IPS-18c (cell line): ENCODE data around the gene MPPE1.
"Not testable (repeated sequence)": the region's sequence is repeated elsewhere in the genome, so short reads cannot be mapped to it uniquely, and the experiment has no call there.

ENCODE experiments used
- H3K4me3 ChIP-seq: 2 replicates; pipeline ENCODE4 v1.7.0; 2013; ENCODE audit warnings: low read depth, mild to moderate bottlenecking, low read length, moderate library complexity; ENCODE audit not compliant: insufficient read depth
- H3K9me3 ChIP-seq: one replicate; pipeline ENCODE4 v1.6.1; 2013; ENCODE audit warnings: mild to moderate bottlenecking, low read length, moderate library complexity; ENCODE audit not compliant: control insufficient read depth, insufficient read depth

The MPPE1 gene

DNA sequence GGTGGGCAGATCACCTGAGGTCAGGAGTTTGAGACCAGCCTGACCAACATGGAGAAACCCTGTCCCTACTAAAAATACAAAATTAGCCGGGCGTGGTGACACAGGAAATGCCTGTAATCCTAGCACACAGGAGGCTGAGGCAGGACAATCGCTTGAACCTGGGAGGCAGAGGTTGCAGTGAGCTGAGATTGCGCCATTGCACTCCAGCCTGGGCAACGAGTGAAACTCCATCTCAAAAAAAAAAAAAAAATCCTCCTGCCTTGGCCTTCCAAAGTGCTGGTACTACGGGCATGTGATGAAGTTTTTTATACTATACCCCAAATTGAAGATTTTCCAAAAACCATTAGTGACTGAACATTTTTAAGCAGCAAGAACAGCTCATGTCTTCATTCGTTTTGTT is 15.7 kb downstream of the MPPE1 start:
- not testable (repeated sequence) for H3K9me3 ChIP-seq, H3K4me3 ChIP-seq

DNA sequence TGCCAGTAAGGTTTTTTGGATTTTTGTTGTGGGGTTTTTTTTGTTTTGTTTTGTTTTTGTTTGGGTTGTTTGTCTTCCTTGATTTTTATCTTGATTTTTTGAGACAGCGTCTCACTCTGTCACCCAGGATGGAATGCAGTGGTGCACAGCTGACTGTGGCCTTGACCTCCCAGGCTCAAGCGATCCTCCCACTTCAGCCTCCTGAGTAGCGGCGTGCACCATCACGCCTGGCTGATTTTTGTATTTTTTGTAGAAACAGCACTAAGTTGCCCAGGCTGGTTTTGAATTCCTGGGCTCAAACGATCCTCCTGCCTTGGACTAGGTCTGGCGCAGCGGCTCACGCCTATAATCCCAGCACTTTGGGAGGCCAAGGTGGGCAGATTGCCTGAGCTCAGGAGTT is 16.4 kb downstream of the MPPE1 start:
- H3K4me3 ChIP-seq, result no peak overlapping the region
- no peaks in the 10 kb centered on the region for H3K9me3 ChIP-seq

GRCh38 chr18:11889284-11889683 is 18.8 kb downstream of the MPPE1 start:
- H3K9me3 ChIP-seq, result no peaks in the 10 kb centered on the region

GRCh38 chr18:11888726-11889125 is 19.4 kb downstream of the MPPE1 start:
- Histone ChIP-seq H3K9me3 (no peaks in the 10 kb centered on the region), H3K4me3 (no peak overlapping the region)

More at GRCh38 chr18:11889284-11889683, 18.8 kb downstream of the MPPE1 start:
- H3K4me3 ChIP-seq, result no peak overlapping the region

DNA sequence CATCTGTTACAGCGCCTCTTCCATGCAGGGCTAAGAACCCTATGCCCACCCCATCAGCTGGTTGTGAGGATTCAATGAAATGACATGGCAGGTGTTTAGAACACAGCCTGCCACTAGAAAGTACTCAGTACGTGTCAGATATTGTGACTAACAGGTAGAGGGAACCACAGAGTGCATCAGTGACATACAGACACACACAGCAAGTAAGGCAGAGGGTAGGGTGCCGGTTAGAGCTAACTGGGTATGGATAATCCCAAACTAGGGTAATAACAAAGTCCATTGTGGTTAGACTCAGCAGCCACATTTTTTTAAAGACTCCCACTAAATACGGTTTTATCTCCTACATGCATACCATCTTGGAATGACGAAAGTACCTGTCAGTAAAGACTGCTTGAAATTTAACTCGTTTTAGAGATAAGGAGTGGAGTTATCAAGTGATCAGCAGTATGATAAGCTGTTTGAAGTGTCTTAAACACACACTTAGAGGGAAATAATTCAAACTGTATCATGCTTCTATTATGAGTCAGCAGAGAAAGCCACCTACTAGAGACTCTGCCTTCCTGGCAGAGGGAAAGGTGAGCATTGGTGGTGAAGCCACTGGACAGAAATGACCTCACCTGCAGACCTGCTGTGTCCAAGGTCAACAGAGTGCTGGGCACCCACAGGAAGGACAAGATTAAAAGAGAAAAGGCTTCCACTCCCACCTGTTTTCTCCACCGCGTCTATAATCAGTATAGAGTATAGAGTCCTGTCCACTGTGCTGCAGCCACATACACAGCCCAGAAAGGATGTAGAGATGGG is 20.6 kb downstream of the MPPE1 start:
- H3K4me3 ChIP-seq, result no peak overlapping the region

DNA sequence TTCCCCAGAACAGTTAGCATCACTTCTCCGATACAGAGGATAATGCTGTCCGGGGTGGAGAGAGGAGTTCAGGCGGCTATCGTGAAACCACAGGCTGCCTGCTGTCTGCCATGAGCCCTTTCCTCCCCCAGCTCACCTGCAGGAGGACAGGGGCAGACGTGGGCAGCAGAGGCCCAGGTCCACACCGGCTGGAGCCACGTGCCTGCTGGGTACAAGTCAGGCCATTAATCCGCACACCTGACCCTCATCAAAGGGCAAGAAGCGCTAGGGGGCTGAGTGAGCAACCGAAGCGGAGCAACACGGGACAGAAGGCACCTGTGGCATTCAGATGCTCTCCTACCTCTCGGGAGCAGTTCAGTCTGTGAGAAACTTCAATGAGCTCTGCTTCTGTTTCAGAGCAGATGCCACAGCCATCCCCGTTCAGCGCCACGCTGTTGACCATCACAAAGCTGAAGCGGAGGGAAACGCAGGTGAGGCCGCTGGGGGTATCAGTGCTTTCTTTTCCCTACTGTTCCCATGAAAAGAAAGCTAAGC is 21.5 kb downstream of the MPPE1 start:
- H3K4me3 ChIP-seq, result no peak overlapping the region
- H3K9me3 ChIP-seq, result no peaks in the 10 kb centered on the region

More for the DNA sequence above, 20.6 kb downstream of the MPPE1 start:
- no peaks in the 10 kb centered on the region for H3K9me3 ChIP-seq

GRCh38 chr18:11885278-11885947 is 22.7 kb downstream of the MPPE1 start:
- Histone ChIP-seq H3K9me3 (no peaks in the 10 kb centered on the region), H3K4me3 (no peak overlapping the region)

DNA sequence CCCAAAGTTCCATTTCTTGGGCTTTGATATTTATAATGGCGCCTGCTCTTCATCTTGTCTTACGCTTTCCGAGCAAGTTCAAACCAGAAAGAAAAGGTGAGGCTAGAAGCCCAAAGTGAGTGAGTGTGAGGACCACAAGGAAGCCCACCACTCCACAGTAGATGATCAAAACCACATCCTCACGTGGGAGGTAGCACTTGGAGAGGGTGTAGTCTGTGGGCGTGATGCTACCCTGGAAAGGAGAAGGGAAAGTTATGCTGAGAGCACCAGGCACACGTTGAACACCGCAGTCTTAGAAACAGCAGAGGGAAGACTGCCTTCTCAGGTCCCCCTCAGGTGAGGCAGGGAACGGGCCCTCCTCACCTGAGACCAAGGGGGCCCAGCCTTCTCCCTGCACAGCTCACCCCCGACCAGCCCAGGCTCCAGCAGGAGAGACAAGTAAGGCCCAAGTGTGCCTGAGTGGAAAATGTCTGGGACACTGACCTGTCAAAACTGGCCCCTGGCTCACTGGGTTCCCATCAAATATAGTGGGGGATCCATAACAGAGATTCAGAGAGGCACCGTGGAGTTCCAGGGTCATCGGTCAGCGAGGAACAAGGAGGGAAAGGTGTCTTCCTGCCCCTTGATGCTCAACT is 23.6 kb downstream of the MPPE1 start:
- Histone ChIP-seq H3K9me3 (no peaks in the 10 kb centered on the region), H3K4me3 (no peak overlapping the region)

DNA sequence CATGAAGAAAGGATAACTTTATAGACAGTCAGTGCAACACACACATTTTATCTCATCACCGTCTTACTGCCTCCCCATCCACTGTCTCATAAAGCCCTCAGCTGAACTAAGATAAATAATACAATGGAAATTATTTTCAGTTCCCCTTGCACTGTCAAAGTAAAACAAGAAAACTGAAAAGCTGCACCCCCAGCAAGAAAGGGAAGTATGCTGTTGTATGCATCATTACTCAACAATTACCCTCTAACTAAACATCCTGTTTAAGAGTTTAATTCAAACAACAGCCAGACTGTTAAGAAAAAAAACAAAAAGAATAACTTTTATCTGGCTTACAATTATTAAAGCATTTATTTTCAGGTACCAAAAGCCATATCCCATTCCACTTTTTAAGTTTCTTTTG is 25.0 kb downstream of the MPPE1 start:
- H3K4me3 ChIP-seq, result no peak overlapping the region

GRCh38 chr18:11882636-11883035 is 25.5 kb downstream of the MPPE1 start:
- Histone ChIP-seq H3K4me3 (no peak overlapping the region), H3K9me3 (no peaks in the 10 kb centered on the region)

More for the DNA sequence above, 25.0 kb downstream of the MPPE1 start:
- no peaks in the 10 kb centered on the region for H3K9me3 ChIP-seq

- no peaks in the 10 kb centered on the region for H3K9me3 ChIP-seq
Measured at GRCh38 chr18:11880586-11881304, 27.4 kb downstream of the MPPE1 start.

DNA sequence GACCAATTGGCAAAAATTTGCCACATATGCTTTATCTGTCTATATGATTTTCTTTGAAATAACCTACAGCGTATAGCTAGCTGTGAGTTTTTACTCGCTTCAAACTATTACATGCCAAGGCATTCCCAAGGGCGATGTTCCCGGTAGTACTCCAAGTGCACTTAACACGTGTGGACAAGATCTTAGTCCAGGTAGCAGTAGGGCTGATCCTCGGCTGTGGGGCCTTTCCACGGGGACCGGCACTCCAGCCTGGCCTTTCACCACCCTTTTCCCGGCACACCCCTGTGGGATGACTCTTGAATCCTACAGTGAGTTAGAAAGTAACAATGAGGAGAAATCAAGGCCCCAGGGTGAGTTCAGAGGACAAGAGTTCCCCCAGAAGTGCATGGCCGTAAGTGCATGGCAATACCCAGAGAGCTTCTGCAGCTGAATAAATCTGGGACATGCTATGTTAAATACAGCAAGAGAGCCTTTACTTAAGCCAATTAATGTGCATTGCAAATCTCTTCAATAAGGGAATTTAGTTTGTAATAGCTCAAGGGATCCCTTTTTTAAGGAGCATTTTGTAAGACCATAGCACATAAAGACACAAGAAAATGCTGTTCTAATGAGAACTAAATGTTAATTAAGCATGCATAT is 30.5 kb downstream of the MPPE1 start:
- Histone ChIP-seq H3K9me3 (no peaks in the 10 kb centered on the region), H3K4me3 (no peak overlapping the region)

More at GRCh38 chr18:11880586-11881304, 27.4 kb downstream of the MPPE1 start:
- H3K4me3 ChIP-seq, result no peak overlapping the region

DNA sequence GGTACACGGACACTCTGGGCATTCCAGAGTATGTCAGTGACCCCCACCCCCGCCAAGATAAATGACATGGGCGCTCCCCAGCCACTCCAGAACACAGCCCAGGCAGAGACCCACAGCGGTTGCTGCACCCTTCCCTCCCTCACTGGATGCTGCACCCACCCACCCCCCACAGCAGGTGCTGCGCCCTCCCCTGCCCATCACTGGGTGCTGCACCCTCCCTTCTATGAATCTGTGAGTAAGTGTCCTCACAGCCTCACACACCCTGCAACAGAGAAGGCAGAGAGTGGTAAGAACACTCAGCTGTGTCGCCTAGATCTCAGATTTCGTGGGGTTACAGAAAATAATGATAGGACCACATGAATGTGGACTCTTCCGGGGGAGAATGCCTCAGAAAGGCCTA is 33.4 kb downstream of the MPPE1 start:
- Histone ChIP-seq H3K9me3 (no peaks in the 10 kb centered on the region), H3K4me3 (no peak overlapping the region)

GRCh38 chr18:11873670-11874340 is 34.3 kb downstream of the MPPE1 start:
- H3K9me3 ChIP-seq, result no peaks in the 10 kb centered on the region
- H3K4me3 ChIP-seq, result no peak overlapping the region

DNA sequence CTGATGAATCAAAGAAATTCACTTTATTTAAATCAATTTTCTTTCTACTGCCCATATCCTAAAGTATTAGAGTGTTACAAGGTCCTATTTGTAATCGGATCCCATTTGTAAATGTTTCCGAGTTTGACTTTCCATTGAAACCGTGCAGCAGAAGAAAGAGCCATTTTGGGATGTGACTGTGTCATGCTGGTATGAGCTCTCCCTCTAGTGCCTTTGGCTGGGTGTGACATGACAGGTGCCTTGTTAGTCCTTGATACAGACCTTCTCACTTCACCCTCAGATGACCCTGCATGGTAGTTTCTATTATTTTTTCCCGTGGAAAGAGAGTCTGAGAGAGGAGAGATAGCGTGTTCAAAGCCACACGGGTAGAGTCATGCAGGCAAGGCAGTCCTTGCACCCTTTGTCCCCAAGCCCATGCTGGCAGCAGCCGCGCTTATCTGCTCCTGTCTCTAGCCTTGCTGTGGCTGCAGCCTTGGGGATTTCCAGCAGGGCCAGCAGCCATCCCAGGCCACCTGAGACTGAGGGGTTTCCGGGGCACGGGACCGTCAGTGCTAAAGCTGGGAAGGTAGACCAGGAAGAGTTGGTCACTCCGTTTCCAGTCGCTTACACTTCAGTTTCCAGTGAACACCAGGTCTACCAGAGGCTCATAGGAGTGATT is 35.5 kb downstream of the MPPE1 start:
- Histone ChIP-seq H3K4me3 (no peak overlapping the region), H3K9me3 (no peaks in the 10 kb centered on the region)

DNA sequence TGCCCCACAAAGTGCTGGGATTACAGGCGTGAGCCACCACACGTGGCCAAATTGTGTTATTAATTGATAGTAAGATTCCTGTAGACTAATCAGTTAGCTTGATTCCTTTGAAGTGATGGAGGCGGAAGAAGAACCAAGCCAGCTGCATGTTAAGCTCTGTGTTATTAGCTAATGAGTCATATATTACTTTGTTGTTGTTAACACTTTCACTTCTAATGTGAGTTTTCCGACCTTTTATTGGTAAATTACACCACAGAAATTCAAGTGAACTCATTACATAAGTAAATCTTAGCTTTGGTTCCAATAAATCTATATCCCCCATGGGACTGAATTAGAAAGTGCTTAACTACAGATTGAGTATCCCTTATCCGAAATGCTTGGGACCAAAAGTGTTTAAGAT is 36.6 kb downstream of the MPPE1 start:
- Histone ChIP-seq H3K4me3 (no peak overlapping the region), H3K9me3 (no peaks in the 10 kb centered on the region)
